Myocyte (in vitro differentiated cells): ENCODE data around the gene NSA2. TPM values are rescaled to one million over a fixed set of nuclear protein-coding genes. Genes with fewer than 3 reads are reported as not detected.
"Not testable (repeated sequence)": the region's sequence is repeated elsewhere in the genome, so short reads cannot be mapped to it uniquely, and the experiment has no call there.

Source experiments
- DNase-seq: peaks from one replicate; pipeline ENCODE4 v3.0.0-alpha.2; 2012; ENCODE audit warnings: low read depth
- polyA plus RNA-seq: library from polyadenylated mRNA; unstranded; fragments of >200 nt; gene quantifications from one replicate; pipeline ENCODE4 v1.2.1, GENCODE V29; 2012; ENCODE audit warnings: missing spikeins
- total RNA-seq: library from RNA; depleted of rRNA; stranded (reverse); fragments of >200 nt; gene quantifications from 2 replicates; pipeline ENCODE4 v1.2.3, GENCODE V29; 2014

The NSA2 gene
- 108 and 114 TPM in 2 replicates for total RNA-seq
- polyA plus RNA-seq: 55.9 TPM

DNA sequence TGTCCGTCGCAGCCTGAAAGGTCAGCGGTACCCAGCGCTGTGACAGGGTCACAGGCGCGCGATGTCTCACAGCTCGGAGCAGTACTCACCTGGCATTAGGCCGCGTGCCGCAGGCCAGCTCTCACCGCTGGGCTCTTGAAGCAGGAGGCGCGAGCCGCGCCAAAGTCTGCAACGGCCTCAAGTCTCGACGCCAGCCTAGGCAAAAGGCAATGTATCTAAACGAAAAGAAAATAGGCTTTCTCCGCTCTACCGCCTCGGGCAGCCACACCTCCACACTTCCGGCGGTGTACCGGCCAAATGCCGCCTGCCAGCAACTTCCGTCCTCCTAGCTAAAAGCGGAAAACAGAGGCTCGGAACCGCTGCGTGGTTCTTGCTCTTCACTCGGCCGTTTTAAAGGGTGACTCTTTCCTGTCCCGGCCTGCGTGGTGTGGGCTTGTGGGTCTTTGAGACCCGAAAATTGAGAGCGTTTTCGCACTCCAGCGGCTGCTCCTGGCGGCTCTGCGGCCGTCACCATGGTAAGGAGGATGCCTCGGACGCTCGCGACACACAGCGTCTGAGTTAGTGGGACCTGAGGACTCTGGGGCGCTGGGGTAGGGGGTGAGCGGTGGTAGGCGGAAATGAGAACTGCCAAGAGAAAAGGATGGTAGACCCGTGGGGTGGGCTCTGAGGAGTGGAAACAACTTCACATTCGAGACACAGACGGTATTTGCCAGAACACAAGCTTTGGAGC, at the start of gene NSA2, which contains the start of gene GFM2:
Gene NSA2, plus strand, starts transcription at position 401 of the 730 bp plus-strand sequence. Its CDS starts 112 bp downstream, at position 513.
Gene GFM2, minus strand, starts transcription at position 269 of the 730 bp plus-strand sequence. CDS start 3,375 bp downstream, outside the sequence.
- DNase-seq: peak; percentile 96

- no peak for DNase-seq
Observed at GRCh38 chr5:74717596-74717995, 49.5 kb upstream of the NSA2 start.

DNA sequence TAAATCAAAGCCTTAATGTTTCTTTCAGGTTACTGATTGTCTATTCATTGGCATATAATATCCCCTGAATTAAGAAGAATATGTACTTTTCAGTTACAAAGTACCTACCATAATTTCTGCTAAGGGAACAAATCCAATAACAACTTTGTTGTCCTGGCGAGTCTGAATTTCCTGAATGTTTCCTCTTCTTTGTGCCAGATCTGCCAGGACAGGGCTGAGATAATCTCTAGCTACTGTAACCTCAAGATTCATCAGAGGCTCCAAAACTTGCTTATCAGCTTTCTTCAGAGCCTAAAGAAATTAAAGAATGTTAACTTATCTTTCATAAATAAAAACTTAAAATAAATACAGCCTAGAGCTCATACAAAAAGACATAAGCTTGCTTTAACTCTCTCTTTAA, 44.8 kb upstream of the NSA2 start:
- DNase-seq: no peak

- DNase-seq: no peak
Observed at GRCh38 chr5:74725331-74725730, 41.7 kb upstream of the NSA2 start.

DNA sequence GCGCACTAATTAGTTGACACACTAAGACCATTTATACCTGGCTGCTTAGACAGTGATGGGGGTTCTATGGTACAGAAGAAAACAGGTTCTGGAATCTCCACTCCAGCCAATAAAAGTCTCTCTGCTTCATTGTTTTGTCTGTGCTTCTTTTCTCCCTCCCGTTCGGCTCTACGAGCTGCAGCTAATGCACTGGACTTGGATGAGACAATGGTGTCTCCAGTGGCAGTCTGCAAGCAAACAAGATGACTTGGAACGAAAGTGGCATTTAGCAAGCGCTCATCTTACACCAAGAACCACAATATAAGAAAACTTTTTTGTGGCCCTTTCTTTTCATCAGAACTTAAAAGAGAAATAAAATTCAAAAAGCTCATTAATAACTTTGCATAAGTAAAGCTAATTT, 30.3 kb upstream of the NSA2 start:
- no peak for DNase-seq

GRCh38 chr5:74738406-74738805, 28.6 kb upstream of the NSA2 start:
- no peak for DNase-seq

DNA sequence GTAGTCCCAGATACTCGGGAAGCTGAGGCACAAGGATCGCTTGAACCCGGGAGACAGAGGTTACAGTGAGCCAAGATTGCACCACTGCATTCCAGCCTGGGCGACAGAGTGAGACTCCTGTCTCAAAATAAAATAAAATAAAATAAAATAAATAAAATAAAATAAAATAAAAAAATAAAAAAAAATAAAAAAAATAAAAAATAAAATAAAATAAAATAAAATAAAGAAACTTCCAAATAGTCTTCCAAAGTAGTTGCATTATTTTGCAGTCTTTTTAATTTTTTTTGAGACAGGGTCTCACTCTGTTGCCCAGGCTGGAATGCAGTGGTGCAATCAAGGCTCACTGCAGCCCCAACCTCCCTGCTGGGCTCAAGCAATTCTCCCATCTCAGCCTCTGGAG, 18.3 kb upstream of the NSA2 start:
- not testable (repeated sequence) for DNase-seq

- peak; percentile 4 for DNase-seq
Observed at GRCh38 chr5:74761241-74761640, 5.8 kb upstream of the NSA2 start.

- DNase-seq: peak; percentile 74
Observed at GRCh38 chr5:74762599-74762998, 4.5 kb upstream of the NSA2 start.

- DNase-seq: no peak
Observed at GRCh38 chr5:74763504-74763903, 3.5 kb upstream of the NSA2 start.

DNA sequence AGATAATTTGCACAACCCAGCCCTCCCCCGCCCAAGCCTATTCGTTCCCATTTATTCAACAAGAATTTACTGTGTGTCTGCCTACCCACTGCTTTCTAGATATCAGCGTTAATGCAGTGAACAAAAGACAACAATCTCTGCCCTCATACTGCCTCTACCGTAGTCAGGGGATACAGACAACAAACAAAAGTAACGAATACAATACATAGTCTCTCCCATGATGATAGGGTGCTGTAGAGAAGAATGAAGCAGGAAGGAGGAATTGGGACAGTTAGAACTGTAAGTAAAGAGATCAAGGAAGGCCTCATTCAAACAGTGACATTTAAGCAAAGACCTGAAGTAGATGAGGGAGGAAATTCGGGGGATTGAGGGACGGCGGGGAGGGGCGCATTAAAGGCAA, 1.8 kb upstream of the NSA2 start:
- DNase-seq: no peak

DNA sequence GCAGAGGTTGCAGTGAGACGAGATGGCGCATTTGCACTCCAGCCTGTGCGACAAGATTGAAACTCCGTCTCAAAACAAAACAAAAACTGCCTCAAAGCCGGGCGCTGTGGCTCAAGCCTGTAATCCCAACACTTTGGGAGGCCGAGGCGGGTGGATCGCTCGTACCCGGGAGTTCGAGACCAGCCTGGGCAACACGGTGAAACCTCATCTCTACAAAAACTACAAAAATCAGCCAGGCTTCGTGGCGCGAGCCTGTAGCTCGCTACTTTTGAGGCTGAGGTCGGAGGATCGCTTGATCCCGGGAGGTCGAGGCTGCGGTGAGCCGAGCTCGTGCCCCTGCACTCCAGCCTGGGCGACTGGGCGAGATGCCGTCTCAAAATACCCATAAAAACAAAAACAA, 1.1 kb upstream of the NSA2 start:
- no peak for DNase-seq

GRCh38 chr5:74766418-74766848, 616 bp upstream of the NSA2 start:
- DNase-seq: peak; percentile 64

DNA sequence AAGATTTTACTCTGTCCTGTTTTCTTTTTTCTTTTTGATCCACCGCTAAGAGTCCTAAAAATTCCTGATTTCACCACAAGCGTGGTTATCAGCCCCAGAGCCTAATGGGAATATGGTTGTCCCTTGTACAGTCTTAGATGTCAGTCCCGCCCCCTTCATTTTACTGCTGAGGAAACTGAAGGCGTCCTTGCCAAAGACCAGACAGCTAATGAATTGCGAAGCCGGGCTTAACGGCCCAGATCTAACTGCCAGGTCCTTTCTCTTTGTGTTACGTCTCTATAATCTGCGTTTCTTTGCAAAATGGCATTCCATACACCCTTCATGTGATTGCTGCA, 497 bp downstream of the NSA2 start:
- DNase-seq: no peak

DNA sequence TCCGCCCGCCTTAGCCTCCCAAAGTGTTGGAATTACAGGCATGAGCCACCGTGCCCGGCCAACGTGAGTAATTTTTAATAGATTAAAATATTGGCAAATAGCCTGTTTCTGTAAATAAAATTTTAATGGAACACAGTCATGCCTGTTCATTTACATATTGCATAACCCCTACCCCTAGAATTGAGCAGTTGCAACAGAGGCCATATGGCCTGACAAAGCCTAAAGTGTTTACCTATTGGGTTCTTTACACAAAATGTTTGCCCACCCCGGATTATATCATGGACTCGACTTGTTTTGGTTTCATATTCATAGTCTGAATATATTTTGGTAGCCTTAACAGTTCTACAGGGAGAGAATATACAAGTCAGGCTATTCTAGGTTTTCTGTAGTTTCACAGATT, 5.3 kb downstream of the NSA2 start:
- DNase-seq: no peak

GRCh38 chr5:74778609-74779008, 11.6 kb downstream of the NSA2 start:
- DNase-seq: no peak

DNA sequence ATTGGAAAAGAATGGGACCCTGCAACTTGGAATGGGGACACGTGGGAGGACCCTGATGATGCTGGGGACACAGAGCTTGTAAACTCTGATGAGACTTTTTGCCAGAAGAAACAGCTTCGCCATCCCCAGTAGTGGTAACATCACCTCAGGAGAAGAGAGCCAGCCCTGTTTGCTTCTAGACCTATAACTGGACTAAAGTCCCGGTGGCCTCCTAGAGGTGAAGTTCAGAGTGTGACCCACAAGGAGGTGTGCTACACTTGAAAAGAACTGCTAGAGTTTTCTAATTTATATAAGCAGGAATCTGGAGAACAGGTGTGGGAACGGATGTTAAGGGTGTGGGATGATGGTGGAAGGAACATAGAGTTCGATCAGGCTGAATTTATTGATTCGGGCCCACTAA, 19.8 kb downstream of the NSA2 start:
- DNase-seq: no peak

DNA sequence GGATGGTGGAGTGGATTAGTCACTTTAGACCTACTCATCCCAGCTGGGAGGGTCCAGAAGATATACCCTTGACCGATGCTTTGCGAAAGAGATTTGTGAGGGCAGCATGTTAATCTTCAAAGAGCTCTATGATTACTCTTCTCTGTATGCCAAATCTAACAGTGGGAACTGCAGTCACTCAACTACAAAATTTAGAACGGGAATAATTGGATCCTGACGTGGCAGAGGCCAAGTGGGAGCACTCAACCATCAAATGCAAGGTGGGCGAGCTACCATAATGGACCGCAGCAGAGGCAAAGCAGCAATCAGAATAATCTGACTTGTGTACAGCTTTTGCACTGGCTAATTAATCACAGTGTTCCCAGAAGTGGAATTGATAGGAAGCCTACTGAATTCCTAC, 20.4 kb downstream of the NSA2 start:
- no peak for DNase-seq

GRCh38 chr5:74791669-74792068, 24.6 kb downstream of the NSA2 start:
- not testable (repeated sequence) for DNase-seq

DNA sequence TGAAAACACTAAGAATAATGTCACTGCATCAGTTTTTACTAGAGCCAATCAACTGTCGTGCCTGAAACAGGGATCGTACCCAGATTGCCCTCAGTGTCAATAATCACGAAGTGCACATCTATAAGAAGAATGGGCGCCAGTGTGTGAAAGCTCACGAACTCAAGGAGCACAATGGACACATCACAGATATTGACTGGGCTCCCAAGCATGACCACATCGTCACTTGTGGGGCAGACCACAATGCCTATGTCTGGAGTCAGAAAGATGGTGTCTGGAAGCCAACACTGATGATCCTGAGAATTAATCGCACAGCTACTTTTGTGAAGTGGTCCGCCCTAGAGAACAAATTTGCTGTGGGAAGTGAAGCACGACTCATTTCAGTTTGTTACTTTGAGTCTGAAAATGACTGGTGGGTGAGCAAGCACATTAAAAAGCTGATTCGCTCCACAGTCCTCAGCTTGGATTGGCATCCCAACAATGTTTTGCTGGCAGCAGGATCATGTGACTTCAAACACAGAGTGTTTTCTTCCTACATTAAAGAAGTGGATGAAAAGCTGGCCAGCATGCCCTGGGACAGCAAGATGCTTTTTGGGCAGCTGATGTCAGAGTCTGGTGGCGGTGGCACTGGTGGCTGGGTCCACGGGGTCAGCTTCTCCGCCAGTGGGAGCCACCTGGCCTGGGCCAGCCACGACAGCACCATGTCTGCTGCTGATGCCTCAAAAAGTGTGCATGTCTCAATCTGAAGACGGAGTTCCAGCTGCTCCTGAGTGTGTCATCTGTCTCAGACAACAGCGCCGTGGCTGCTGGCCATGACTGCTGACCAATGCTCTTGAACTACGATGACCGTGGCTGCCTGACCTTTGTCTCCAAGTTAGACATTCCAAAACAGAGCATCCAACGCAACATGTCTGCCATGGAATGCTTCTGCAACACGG, 32.2 kb downstream of the NSA2 start:
- peak; percentile 80 for DNase-seq

GRCh38 chr5:74801197-74801596, 34.1 kb downstream of the NSA2 start:
- no peak for DNase-seq

DNA sequence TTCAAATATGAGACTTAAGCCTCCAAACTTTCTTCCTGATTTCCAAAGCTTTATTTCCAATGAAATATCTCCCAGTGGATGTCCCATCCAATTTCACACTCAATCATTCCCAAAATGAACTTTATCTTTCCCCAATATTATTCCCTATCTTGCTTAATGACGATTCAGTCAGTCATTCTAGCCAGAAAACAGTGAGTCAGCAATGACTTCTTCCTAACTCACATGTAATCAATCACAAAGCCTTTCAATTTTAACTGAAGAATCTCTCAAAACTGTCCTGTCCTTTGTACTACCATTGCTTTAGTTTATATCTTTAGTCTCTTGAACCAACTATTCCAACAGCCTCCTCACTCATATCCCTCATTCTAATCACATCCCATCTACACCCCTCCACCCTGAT, 34.9 kb downstream of the NSA2 start:
- no peak for DNase-seq
